Sigmoid colon (tissue), 4 donors: ENCODE results near the gene UBR1.

Experiments
- POLR2A ChIP-seq, 2 donors: fragments of 450-650 bp; IDR thresholded peaks; one replicate each; pipeline ENCODE4 v1.6.1; 2016; ENCODE audit warnings: antibody characterized with exemption in 2 of 2, mild to moderate bottlenecking in 2 of 2, moderate library complexity in 2 of 2
- POLR2AphosphoS5 ChIP-seq, 4 donors: sonication (generic); formaldehyde crosslinking; IDR thresholded peaks; one replicate each; pipeline ENCODE4 v1.6.1; 2017; ENCODE audit warnings: antibody characterized with exemption in 4 of 4

DNA sequence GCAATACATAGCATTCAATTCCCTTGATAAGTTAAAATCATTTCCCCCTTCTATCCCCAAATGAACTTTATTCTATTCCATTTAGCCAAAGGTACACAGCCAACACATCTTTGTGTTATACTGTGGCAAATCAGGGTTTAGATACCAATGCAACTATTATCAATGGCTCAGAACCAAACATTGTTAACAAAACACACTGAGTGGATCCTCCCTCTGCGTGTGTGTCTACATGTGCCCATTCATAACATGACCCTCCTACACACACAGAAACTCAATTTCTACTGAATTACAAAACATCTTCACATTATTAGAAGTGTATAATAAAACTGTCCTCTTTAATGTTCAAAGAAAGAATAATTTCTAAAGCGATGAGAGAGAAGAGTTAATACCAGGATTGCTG lies 186.5 kb downstream of the UBR1 start:
- no peak for TF ChIP-seq POLR2A (IDR thresholded peaks at IDR 0.05)
- TF ChIP-seq POLR2AphosphoS5 (IDR thresholded peaks at IDR 0.05), result no peak
